Nephron (organoid): ENCODE data around the gene ANO2.
A peak's percentile ranks its signal among the peaks of the same experiment; 100 is the strongest.

Experiments used
- H3K27ac Mint-ChIP-seq, 3 experiments: 2 replicates each; pipeline ENCODE4 v1.8.0; 2020; ENCODE audit warnings: mixed read lengths in 3 of 3, mild to moderate bottlenecking in 2 of 3, moderate library complexity in 1 of 3
- H3K27me3 Mint-ChIP-seq: 2 replicates; pipeline ENCODE4 v1.8.0; 2021; ENCODE audit warnings: low read depth, mild to moderate bottlenecking, moderate library complexity, mixed read lengths
- H3K36me3 Mint-ChIP-seq: 2 replicates; pipeline ENCODE4 v1.8.0; 2020; ENCODE audit warnings: low read depth, mixed read lengths
- H3K4me1 Mint-ChIP-seq: 2 replicates; pipeline ENCODE4 v1.8.0; 2020; ENCODE audit warnings: mixed read lengths
- H3K4me3 Mint-ChIP-seq, 3 experiments: 2 replicates each; pipeline ENCODE4 v1.8.0; 2020; ENCODE audit warnings: mild to moderate bottlenecking in 3 of 3, mixed read lengths in 3 of 3, moderate library complexity in 2 of 3
- H3K9me3 Mint-ChIP-seq: 2 replicates; pipeline ENCODE4 v1.8.0; 2020; ENCODE audit warnings: mixed read lengths
- TF ChIP-seq, protein P1 (sequence below), 3 experiments: fragments of 200-600 bp; sonication (generic); IDR thresholded peaks; one replicate each; pipeline ENCODE4 v1.5.0; 2021; ENCODE audit warnings: antibody characterized with exemption in 3 of 3; ENCODE audit not compliant: unreplicated experiment in 3 of 3

Gene ANO2

GRCh38 chr12:5807514-5808219 lies 137.4 kb downstream of the ANO2 start:
- TF ChIP-seq, protein P1, sequence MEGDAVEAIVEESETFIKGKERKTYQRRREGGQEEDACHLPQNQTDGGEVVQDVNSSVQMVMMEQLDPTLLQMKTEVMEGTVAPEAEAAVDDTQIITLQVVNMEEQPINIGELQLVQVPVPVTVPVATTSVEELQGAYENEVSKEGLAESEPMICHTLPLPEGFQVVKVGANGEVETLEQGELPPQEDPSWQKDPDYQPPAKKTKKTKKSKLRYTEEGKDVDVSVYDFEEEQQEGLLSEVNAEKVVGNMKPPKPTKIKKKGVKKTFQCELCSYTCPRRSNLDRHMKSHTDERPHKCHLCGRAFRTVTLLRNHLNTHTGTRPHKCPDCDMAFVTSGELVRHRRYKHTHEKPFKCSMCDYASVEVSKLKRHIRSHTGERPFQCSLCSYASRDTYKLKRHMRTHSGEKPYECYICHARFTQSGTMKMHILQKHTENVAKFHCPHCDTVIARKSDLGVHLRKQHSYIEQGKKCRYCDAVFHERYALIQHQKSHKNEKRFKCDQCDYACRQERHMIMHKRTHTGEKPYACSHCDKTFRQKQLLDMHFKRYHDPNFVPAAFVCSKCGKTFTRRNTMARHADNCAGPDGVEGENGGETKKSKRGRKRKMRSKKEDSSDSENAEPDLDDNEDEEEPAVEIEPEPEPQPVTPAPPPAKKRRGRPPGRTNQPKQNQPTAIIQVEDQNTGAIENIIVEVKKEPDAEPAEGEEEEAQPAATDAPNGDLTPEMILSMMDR (IDR thresholded peaks at IDR 0.05; ENCODE audit: unreplicated experiment in 3 of 3): no peak
- Mint-ChIP-seq H3K36me3 (no peaks in the 10 kb centered on the region), H3K27ac (no peak overlapping the region), H3K4me3 (no peak overlapping the region), H3K4me1 (peaks cover 3% of the 10 kb centered on the region), H3K9me3 (no peaks in the 10 kb centered on the region), H3K27me3 (peaks cover 42% of the 10 kb centered on the region)

GRCh38 chr12:5807090-5807414 lies 138.0 kb downstream of the ANO2 start:
- TF ChIP-seq, protein P1 (IDR thresholded peaks at IDR 0.05; ENCODE audit: unreplicated experiment in 3 of 3): no peak
- Mint-ChIP-seq H3K4me1 (peaks cover 3% of the 10 kb centered on the region), H3K9me3 (no peaks in the 10 kb centered on the region), H3K4me3 (no peak overlapping the region), H3K27me3 (peaks cover 49% of the 10 kb centered on the region), H3K27ac (no peak overlapping the region), H3K36me3 (no peaks in the 10 kb centered on the region)

DNA sequence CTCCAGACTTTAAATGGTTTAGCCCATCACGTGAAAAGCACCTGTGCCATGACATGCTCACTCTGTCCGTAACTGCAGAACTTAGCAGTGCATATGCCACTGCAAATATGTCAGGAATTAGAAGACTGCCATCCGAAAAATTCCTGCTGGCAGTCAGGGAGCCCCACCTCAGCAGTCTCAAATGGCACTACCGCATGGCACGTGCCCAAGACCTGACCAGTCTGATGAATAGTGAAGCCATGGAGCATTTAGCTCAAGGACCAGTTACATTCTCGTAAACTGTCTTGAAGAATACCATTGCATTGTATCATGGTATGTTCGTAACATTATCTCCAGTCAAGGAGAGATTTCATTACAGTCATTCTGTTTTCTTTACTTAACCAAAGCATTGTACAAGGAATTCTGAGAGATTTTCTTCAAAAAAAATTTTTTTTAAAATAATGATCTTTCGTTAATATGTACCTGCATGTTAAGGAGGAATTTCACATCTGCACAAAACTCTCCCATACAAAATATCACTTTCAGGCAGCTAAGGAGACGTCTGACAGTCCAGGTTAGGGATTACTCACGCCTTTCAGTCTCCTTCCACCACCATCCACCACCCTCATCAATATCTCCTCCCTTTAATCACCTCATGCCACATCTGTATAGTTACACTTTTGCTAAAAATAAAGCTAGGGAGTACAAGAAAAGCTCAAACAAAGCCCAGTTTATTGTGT lies 138.5 kb downstream of the ANO2 start:
- peak overlapping the region in 1 of 3 experiments; percentile 14 for H3K4me3 Mint-ChIP-seq
- no peaks in the 10 kb centered on the region for H3K36me3 Mint-ChIP-seq
- no peaks in the 10 kb centered on the region for H3K9me3 Mint-ChIP-seq
- H3K4me1 Mint-ChIP-seq: peaks cover 3% of the 10 kb centered on the region
- no peak overlapping the region for H3K27ac Mint-ChIP-seq
- H3K27me3 Mint-ChIP-seq: peaks cover 54% of the 10 kb centered on the region
- TF ChIP-seq, protein P1 (IDR thresholded peaks at IDR 0.05; ENCODE audit: unreplicated experiment in 3 of 3): no peak

DNA sequence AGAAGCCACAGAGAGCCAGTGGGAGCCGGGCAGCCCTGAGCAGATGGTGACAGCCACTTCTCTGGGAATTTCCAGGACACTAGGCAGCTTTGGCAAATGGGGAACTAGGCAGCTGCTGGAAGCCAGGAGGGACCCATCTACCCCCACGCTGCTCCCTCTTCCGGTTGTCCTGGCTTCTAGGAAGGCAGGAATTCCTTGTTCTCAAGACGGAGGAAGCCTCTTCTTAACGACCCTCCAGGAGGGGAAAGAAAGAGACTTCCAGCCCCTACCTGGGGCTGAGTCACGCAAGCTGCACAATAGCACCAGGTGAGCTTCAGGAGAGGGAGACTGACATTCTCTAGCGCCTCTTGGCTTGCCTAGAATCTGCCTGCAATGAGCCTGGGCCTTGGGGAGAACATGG lies 141.5 kb downstream of the ANO2 start:
- Mint-ChIP-seq H3K9me3 (no peaks in the 10 kb centered on the region), H3K36me3 (no peaks in the 10 kb centered on the region), H3K27me3 (peaks cover 42% of the 10 kb centered on the region), H3K4me3 (no peak overlapping the region), H3K4me1 (peaks cover 3% of the 10 kb centered on the region), H3K27ac (no peak overlapping the region)
- TF ChIP-seq, protein P1 (IDR thresholded peaks at IDR 0.05; ENCODE audit: unreplicated experiment in 3 of 3): no peak

- TF ChIP-seq, protein P1 (IDR thresholded peaks at IDR 0.05; ENCODE audit: unreplicated experiment in 3 of 3): no peak
- Mint-ChIP-seq H3K4me3 (no peak overlapping the region), H3K27me3 (peaks cover 18% of the 10 kb centered on the region), H3K36me3 (no peaks in the 10 kb centered on the region), H3K9me3 (no peaks in the 10 kb centered on the region), H3K4me1 (peaks cover 5% of the 10 kb centered on the region), H3K27ac (no peak overlapping the region)
Measured at GRCh38 chr12:5798242-5799015, 146.6 kb downstream of the ANO2 start.
